ENCODE measurements around the gene SREBF1. TPM values are rescaled to one million over a fixed set of nuclear protein-coding genes. Genes with fewer than 3 reads are reported as not detected.

The SREBF1 gene
- total RNA-seq, 5 donors from 2014 or later (not counting 1 experiment from before 2014, with no cell fraction given): 24.6 to 279 (median 38.9) TPM

- Histone ChIP-seq H3K27me3 (replicated peaks in 1 of 2; ENCODE audit: control insufficient read depth in 2 of 2, extremely low read depth in 1 of 2, insufficient read depth in 2 of 2, low read length in 1 of 2) (no peaks in the 10 kb centered on the region), H3K36me3 (ENCODE audit: control insufficient read depth in 2 of 2, extremely low read depth in 1 of 2, insufficient read depth in 1 of 2, low read length in 1 of 2) (peaks cover 20 to 81% of the 10 kb centered on the region in 2 donors), H3K9me3 (no peaks in the 10 kb centered on the region), H3K4me3 (ENCODE audit: control insufficient read depth in 1 of 2, extremely low read depth in 1 of 2, low read length in 1 of 2) (no peak overlapping the region), H3K27ac (ENCODE audit: low read length) (no peak overlapping the region), H3K4me1 (ENCODE audit: control insufficient read depth in 1 of 2, extremely low read depth in 1 of 2, insufficient read depth in 2 of 2, low read length in 2 of 2) (no peaks in the 10 kb centered on the region)
- CTCF ChIA-PET: interaction anchor here in 1 of 2 donors (0.6 to 0.7 kb wide), 2 partner anchors 24 to 227 kb away, joined by 3 to 4 read pairs; no protein-coding TSS in a partner anchor
- POLR2A ChIA-PET: no interaction called here
- H3K4me3 Mint-ChIP-seq: no peak overlapping the region
- no peaks in the 10 kb centered on the region for H3K27me3 Mint-ChIP-seq
- no peak overlapping the region for H3K27ac Mint-ChIP-seq
- H3K4me1 Mint-ChIP-seq: no peaks in the 10 kb centered on the region
- WGBS (ENCODE audit: insufficient coverage): 99% methylated on average over 6 of the region's 14 CpGs
- H3K36me3 Mint-ChIP-seq: peaks cover 66% of the 10 kb centered on the region
- ATAC-seq (replicated peaks in 1 of 4) (no peak), DNase-seq (no peak)
- no peaks in the 10 kb centered on the region for H3K9me3 Mint-ChIP-seq
These were observed 41.0 kb upstream of the SREBF1 start for GRCh38 chr17:17877529-17878358.

GRCh38 chr17:17876959-17877528, 40.3 kb upstream of the SREBF1 start:
- Histone ChIP-seq H3K36me3 (ENCODE audit: control insufficient read depth in 2 of 2, extremely low read depth in 1 of 2, insufficient read depth in 1 of 2, low read length in 1 of 2) (peaks cover 16 to 75% of the 10 kb centered on the region in 2 donors), H3K27ac (ENCODE audit: low read length) (no peak overlapping the region), H3K4me3 (ENCODE audit: control insufficient read depth in 1 of 2, extremely low read depth in 1 of 2, low read length in 1 of 2) (no peak overlapping the region), H3K4me1 (ENCODE audit: control insufficient read depth in 1 of 2, extremely low read depth in 1 of 2, insufficient read depth in 2 of 2, low read length in 2 of 2) (no peaks in the 10 kb centered on the region), H3K27me3 (replicated peaks in 1 of 2; ENCODE audit: control insufficient read depth in 2 of 2, extremely low read depth in 1 of 2, insufficient read depth in 2 of 2, low read length in 1 of 2) (no peaks in the 10 kb centered on the region), H3K9me3 (no peaks in the 10 kb centered on the region)
- no peak overlapping the region for H3K27ac Mint-ChIP-seq
- DNase-seq (no peak), ATAC-seq (replicated peaks in 1 of 4) (no peak)
- H3K27me3 Mint-ChIP-seq: no peaks in the 10 kb centered on the region
- peaks cover 59% of the 10 kb centered on the region for H3K36me3 Mint-ChIP-seq
- 96% methylated on average over 3 of the region's 6 CpGs for WGBS (ENCODE audit: insufficient coverage)
- H3K4me1 Mint-ChIP-seq: no peaks in the 10 kb centered on the region
- H3K9me3 Mint-ChIP-seq: no peaks in the 10 kb centered on the region
- POLR2A ChIA-PET: no interaction called here
- H3K4me3 Mint-ChIP-seq: no peak overlapping the region
- CTCF ChIA-PET: interaction anchor here in 1 of 2 donors (0.6 kb wide), 1 partner anchor 227 kb away, joined by 3 read pairs; no protein-coding TSS in a partner anchor

GRCh38 chr17:17874478-17874877, 37.7 kb upstream of the SREBF1 start:
- Mint-ChIP-seq H3K4me3 (no peak overlapping the region), H3K27me3 (no peaks in the 10 kb centered on the region), H3K9me3 (no peaks in the 10 kb centered on the region), H3K27ac (no peak overlapping the region), H3K36me3 (peaks cover 42% of the 10 kb centered on the region), H3K4me1 (no peaks in the 10 kb centered on the region)
- ChIA-PET POLR2A (interaction anchor here in 1 of 2 donors (0.6 kb wide), 1 partner anchor 898 kb away, joined by 3 read pairs; no protein-coding TSS in a partner anchor), CTCF (interaction anchor here in 1 of 2 donors (0.9 kb wide), 1 partner anchor 9 kb away, joined by 4 read pairs; no protein-coding TSS in a partner anchor)
- 80% methylated on average over 1 of the region's 1 CpG for WGBS (ENCODE audit: insufficient coverage)
- Histone ChIP-seq H3K4me1 (ENCODE audit: control insufficient read depth in 1 of 2, extremely low read depth in 1 of 2, insufficient read depth in 2 of 2, low read length in 2 of 2) (no peaks in the 10 kb centered on the region), H3K9me3 (no peaks in the 10 kb centered on the region), H3K36me3 (ENCODE audit: control insufficient read depth in 2 of 2, extremely low read depth in 1 of 2, insufficient read depth in 1 of 2, low read length in 1 of 2) (peaks cover 15 to 68% of the 10 kb centered on the region in 2 donors), H3K27me3 (replicated peaks in 1 of 2; ENCODE audit: control insufficient read depth in 2 of 2, extremely low read depth in 1 of 2, insufficient read depth in 2 of 2, low read length in 1 of 2) (no peaks in the 10 kb centered on the region), H3K4me3 (ENCODE audit: control insufficient read depth in 1 of 2, extremely low read depth in 1 of 2, low read length in 1 of 2) (no peak overlapping the region), H3K27ac (ENCODE audit: low read length) (no peak overlapping the region)
- ATAC-seq (replicated peaks in 1 of 4) (no peak), DNase-seq (no peak)

- Mint-ChIP-seq H3K27me3 (no peaks in the 10 kb centered on the region), H3K36me3 (peaks cover 39% of the 10 kb centered on the region), H3K27ac (no peak overlapping the region), H3K4me1 (no peaks in the 10 kb centered on the region), H3K9me3 (no peaks in the 10 kb centered on the region), H3K4me3 (no peak overlapping the region)
- Histone ChIP-seq H3K4me3 (ENCODE audit: control insufficient read depth in 1 of 2, extremely low read depth in 1 of 2, low read length in 1 of 2) (no peak overlapping the region), H3K27me3 (replicated peaks in 1 of 2; ENCODE audit: control insufficient read depth in 2 of 2, extremely low read depth in 1 of 2, insufficient read depth in 2 of 2, low read length in 1 of 2) (no peaks in the 10 kb centered on the region), H3K4me1 (ENCODE audit: control insufficient read depth in 1 of 2, extremely low read depth in 1 of 2, insufficient read depth in 2 of 2, low read length in 2 of 2) (no peaks in the 10 kb centered on the region), H3K27ac (ENCODE audit: low read length) (no peak overlapping the region), H3K9me3 (no peaks in the 10 kb centered on the region), H3K36me3 (ENCODE audit: control insufficient read depth in 2 of 2, extremely low read depth in 1 of 2, insufficient read depth in 1 of 2, low read length in 1 of 2) (peaks cover 9 to 68% of the 10 kb centered on the region in 2 donors)
- ATAC-seq (replicated peaks in 1 of 4) (no peak), DNase-seq (no peak)
- CTCF ChIA-PET: no interaction called here
- WGBS (ENCODE audit: insufficient coverage): 100% methylated on average over 2 of the region's 8 CpGs
- POLR2A ChIA-PET: interaction anchor here in 1 of 2 donors (0.5 to 0.6 kb wide), 2 partner anchors 181 to 897 kb away, joined by 3 to 8 read pairs; no protein-coding TSS in a partner anchor
These were observed 36.7 kb upstream of the SREBF1 start for GRCh38 chr17:17873450-17873991.

- Histone ChIP-seq H3K27me3 (replicated peaks in 1 of 2; ENCODE audit: control insufficient read depth in 2 of 2, extremely low read depth in 1 of 2, insufficient read depth in 2 of 2, low read length in 1 of 2) (no peaks in the 10 kb centered on the region), H3K9me3 (no peaks in the 10 kb centered on the region), H3K4me3 (ENCODE audit: control insufficient read depth in 1 of 2, extremely low read depth in 1 of 2, low read length in 1 of 2) (no peak overlapping the region), H3K27ac (ENCODE audit: low read length) (no peak overlapping the region), H3K4me1 (ENCODE audit: control insufficient read depth in 1 of 2, extremely low read depth in 1 of 2, insufficient read depth in 2 of 2, low read length in 2 of 2) (no peaks in the 10 kb centered on the region), H3K36me3 (ENCODE audit: control insufficient read depth in 2 of 2, extremely low read depth in 1 of 2, insufficient read depth in 1 of 2, low read length in 1 of 2) (peaks cover 7 to 69% of the 10 kb centered on the region in 2 donors)
- POLR2A ChIA-PET: no interaction called here
- ATAC-seq (replicated peaks in 1 of 4) (no peak), DNase-seq (no peak)
- Mint-ChIP-seq H3K4me3 (no peak overlapping the region), H3K4me1 (no peaks in the 10 kb centered on the region), H3K27ac (no peak overlapping the region), H3K27me3 (no peaks in the 10 kb centered on the region), H3K36me3 (peaks cover 33% of the 10 kb centered on the region), H3K9me3 (no peaks in the 10 kb centered on the region)
- WGBS (ENCODE audit: insufficient coverage): 100% methylated on average over 5 of the region's 9 CpGs
- CTCF ChIA-PET: interaction anchor here in 1 of 2 donors (0.5 kb wide), 1 partner anchor 182 kb away, joined by 3 read pairs; no protein-coding TSS in a partner anchor
These were observed 36.0 kb upstream of the SREBF1 start for GRCh38 chr17:17872547-17873345.

GRCh38 chr17:17871913-17872312, 35.1 kb upstream of the SREBF1 start:
- Mint-ChIP-seq H3K36me3 (peaks cover 26% of the 10 kb centered on the region), H3K27me3 (no peaks in the 10 kb centered on the region), H3K4me3 (no peak overlapping the region), H3K9me3 (no peaks in the 10 kb centered on the region), H3K4me1 (no peaks in the 10 kb centered on the region), H3K27ac (no peak overlapping the region)
- no peak for DNase-seq
- no peaks in the 10 kb centered on the region for H3K4me1 ChIP-seq (ENCODE audit: control insufficient read depth in 1 of 2, extremely low read depth in 1 of 2, insufficient read depth in 2 of 2, low read length in 2 of 2)
- no peak for ATAC-seq (replicated peaks in 1 of 4)
- WGBS (ENCODE audit: insufficient coverage): 94% methylated on average over 2 of the region's 3 CpGs
- no peak overlapping the region for H3K27ac ChIP-seq (ENCODE audit: low read length)
- H3K27me3 ChIP-seq (replicated peaks in 1 of 2; ENCODE audit: control insufficient read depth in 2 of 2, extremely low read depth in 1 of 2, insufficient read depth in 2 of 2, low read length in 1 of 2): no peaks in the 10 kb centered on the region
- POLR2A ChIA-PET: no interaction called here
- H3K36me3 ChIP-seq (ENCODE audit: control insufficient read depth in 2 of 2, extremely low read depth in 1 of 2, insufficient read depth in 1 of 2, low read length in 1 of 2): peaks cover 7 to 69% of the 10 kb centered on the region in 2 donors
- no peaks in the 10 kb centered on the region for H3K9me3 ChIP-seq
- no peak overlapping the region for H3K4me3 ChIP-seq (ENCODE audit: control insufficient read depth in 1 of 2, extremely low read depth in 1 of 2, low read length in 1 of 2)
- CTCF ChIA-PET: interaction anchor here in 1 of 2 donors (0.5 kb wide), 1 partner anchor 182 kb away, joined by 3 read pairs; no protein-coding TSS in a partner anchor

Data from T-cell (primary cell).